T-helper 2 cell treated with Interferon-gamma antibody and Interleukin-4, amounts not matched to agents 100 ng/mL and 5 ng/mL, for 36 hours (primary cell): ENCODE measurements around the gene MECP2. TPM values are rescaled to one million over a fixed set of nuclear protein-coding genes. Genes with fewer than 3 reads are reported as not detected.

Experiments used
- intact Hi-C: fragments of 100-400 bp; cut with micrococcal nuclease; formaldehyde crosslinking; loops from one replicate; pipeline ENCODE4 v1.15.1; 2023
- total RNA-seq: library from RNA; stranded (reverse); gene quantifications from 2 replicates; pipeline ENCODE4 v1.2.3, GENCODE V29; 2022

Gene MECP2
- total RNA-seq, 1 donor from 2014 or later: 56.7 TPM

DNA sequence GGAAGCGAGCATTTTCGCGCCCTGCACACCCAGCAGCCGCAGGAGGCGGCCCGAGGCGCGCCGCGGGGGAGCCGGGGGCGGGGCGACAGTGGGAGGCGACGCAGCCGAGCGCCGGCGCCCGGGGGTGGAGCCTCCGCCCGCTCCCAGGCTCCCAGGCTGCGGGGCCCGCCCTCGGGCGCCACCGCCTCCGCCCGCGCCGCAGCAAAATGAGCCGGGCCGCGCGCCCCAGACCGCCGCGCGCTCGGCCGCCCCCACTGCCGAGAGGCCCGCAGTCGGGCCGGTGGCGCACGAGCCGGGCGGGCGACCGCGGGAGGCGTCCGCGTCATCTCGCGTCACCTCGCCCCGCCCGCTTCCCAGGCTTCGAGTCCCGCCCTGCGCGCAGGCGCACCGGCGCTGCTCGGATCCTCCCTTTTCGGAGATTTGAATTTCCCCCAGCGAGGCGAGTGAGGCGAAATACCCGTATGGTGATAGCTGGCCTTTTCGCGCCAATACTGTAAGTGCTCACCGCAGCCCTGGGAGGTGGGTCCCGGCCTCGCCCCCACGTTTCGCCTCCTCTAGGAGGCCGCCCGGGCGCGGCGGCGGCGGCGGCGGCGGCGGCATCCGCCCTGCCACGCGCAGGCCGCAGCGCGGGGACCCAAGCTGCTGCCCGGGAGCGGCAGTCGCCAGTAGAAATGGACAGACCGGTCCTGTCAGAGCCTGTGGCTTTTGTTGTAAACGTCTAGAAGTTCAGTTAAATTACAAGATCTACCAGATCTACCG is 125.0 kb downstream of the MECP2 start, which contains the start of gene TMEM187:
TMEM187 (plus strand) TSS at position 387 of the 759 bp plus-strand sequence. CDS start 9,309 bp downstream, outside the sequence.
- intact Hi-C loops: loop anchor here (1.0 to 2.0 kb wide), 2 partner anchors 9 to 398 kb away; no protein-coding TSS in a partner anchor

Other genes starting within 250 kb of the MECP2 start
- gene L1CAM, start 211.5 kb downstream of the MECP2 start, total RNA-seq: 6.3 and 8.5 TPM in 2 replicates
- gene AVPR2, start 193.0 kb downstream of the MECP2 start, total RNA-seq: not detected in 2 replicates
- gene ARHGAP4, start 171.5 kb downstream of the MECP2 start, total RNA-seq: 245 and 265 TPM in 2 replicates
- 92.1 and 94.4 TPM in 2 replicates for gene NAA10, start 162.7 kb downstream of the MECP2 start, total RNA-seq
- 10.6 and 12.3 TPM in 2 replicates for gene RENBP, start 153.1 kb downstream of the MECP2 start, total RNA-seq
- gene HCFC1, start 125.9 kb downstream of the MECP2 start, total RNA-seq: 115 and 119 TPM in 2 replicates
- gene TMEM187, start 125.0 kb downstream of the MECP2 start, total RNA-seq: 4.9 and 5.9 TPM in 2 replicates
- 136 and 144 TPM in 2 replicates for gene IRAK1, start 77.8 kb downstream of the MECP2 start, total RNA-seq
- not detected in 2 replicates for gene OPN1LW, start 46.5 kb upstream of the MECP2 start, total RNA-seq
- gene OPN1MW, start 84.9 kb upstream of the MECP2 start, total RNA-seq: not detected in 2 replicates
- gene OPN1MW2, start 122.0 kb upstream of the MECP2 start, total RNA-seq: not detected in 2 replicates
- not detected in 2 replicates for gene OPN1MW3, start 159.9 kb upstream of the MECP2 start, total RNA-seq
- not detected in 2 replicates for gene TEX28, start 197.4 kb upstream of the MECP2 start, total RNA-seq
- gene TKTL1, start 198.1 kb upstream of the MECP2 start, total RNA-seq: 0.98 and 1.0 TPM in 2 replicates